Kidney capillary endothelial cell (primary cell): ENCODE measurements around the gene CXCL17.

Experiments
- DNase-seq: peaks from one replicate; pipeline ENCODE4 v3.0.0-alpha.2; 2018; ENCODE audit warnings: low spot score

The CXCL17 gene

GRCh38 chr19:42397263-42398166, 45.2 kb downstream of the CXCL17 start:
- no peak for DNase-seq

- peak; percentile 96 for DNase-seq
Observed at GRCh38 chr19:42396381-42397262, 46.1 kb downstream of the CXCL17 start.

GRCh38 chr19:42394751-42395150, 48.0 kb downstream of the CXCL17 start:
- no peak for DNase-seq

- no peak for DNase-seq
Observed at GRCh38 chr19:42392165-42392564, 50.6 kb downstream of the CXCL17 start.

GRCh38 chr19:42389899-42390298, 52.8 kb downstream of the CXCL17 start, which contains the start of gene CNFN:
Gene CNFN, minus strand, starts transcription at chr19:42390297. Its CDS starts 1,260 bp downstream, at chr19:42389037.
- no peak for DNase-seq

GRCh38 chr19:42388851-42389489, 53.8 kb downstream of the CXCL17 start:
- no peak for DNase-seq

GRCh38 chr19:42386974-42387707, 55.6 kb downstream of the CXCL17 start:
- no peak for DNase-seq

GRCh38 chr19:42380155-42380554, 62.6 kb downstream of the CXCL17 start:
- no peak for DNase-seq
